ENCODE measurements around the gene USP22. TPM values are rescaled to one million over a fixed set of nuclear protein-coding genes. Genes with fewer than 3 reads are reported as not detected.

The USP22 gene
- total RNA-seq (2022; extraction: Qiagen RNA extraction; ENCODE audit: low read depth), result 99.9 to 140 TPM (median 121 TPM) in 5 replicates

DNA sequence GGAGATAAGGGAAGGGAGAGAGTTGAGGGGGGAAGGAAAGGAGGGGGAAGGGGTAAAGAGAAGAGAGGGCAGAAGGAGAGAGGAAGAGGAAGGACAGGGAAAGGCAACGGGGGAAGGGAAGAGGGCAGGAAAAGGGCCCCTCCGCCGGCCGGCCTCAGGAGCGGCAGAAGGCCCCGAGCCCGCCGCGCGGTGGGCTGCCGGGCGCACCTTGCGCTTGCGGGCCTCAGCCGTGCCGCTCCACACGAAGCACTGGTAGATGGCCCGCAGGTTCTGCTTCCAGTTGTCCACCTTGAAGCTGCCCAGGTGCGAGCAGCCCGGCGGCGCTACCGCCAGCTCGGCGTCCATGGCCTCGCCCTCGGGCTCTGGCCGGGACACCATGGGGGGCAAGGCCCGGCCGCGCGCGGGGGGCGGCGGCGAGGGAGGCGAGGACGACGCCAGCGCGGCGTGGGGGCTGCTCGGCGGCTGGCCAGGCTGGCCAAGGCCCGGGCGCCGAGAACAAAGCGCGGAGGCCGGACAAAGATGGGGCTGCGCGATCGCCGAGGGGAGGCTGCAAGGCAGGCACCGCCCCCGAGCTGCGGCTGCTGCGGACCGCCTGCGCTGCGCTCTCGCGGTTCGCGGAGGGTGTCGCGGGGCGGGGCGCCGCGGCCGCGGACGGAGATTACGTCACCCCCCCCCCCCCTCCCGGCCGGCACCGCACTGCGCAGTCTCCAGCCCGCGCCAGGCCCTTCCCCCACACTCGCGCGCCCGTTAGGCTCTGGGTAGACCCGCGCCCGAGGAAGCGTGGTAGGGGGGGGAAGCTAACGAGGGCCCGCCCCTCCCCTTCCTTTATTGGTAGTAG is at the start of gene USP22:
Gene USP22, minus strand, starts transcription at position 554 of the 838 bp plus-strand sequence. Its CDS starts 176 bp downstream, at position 378.

Other genes starting within 250 kb of the USP22 start
- 17.1 to 21.2 TPM (median 20.3 TPM) in 5 replicates for gene DHRS7B, start 84.0 kb upstream of the USP22 start, total RNA-seq (2022; extraction: Qiagen RNA extraction; ENCODE audit: low read depth)
- gene TMEM11, start 171.2 kb upstream of the USP22 start, total RNA-seq (2022; extraction: Qiagen RNA extraction; ENCODE audit: low read depth), result 53.4 to 71.0 TPM (median 68.1 TPM) in 5 replicates
- 2.2 to 3.5 TPM (median 3.2 TPM) in 5 replicates for gene NATD1, start 210.4 kb upstream of the USP22 start, total RNA-seq (2022; extraction: Qiagen RNA extraction; ENCODE audit: low read depth)
- gene MAP2K3, start 241.7 kb upstream of the USP22 start, total RNA-seq (2022; extraction: Qiagen RNA extraction; ENCODE audit: low read depth), result 87.0 to 135 TPM (median 103 TPM) in 5 replicates